Ovary (tissue), 9 donors: ENCODE measurements around the gene CDH23. TPM values are rescaled to one million over a fixed set of nuclear protein-coding genes. Genes with fewer than 3 reads are reported as not detected.
A peak's percentile ranks its signal among the peaks of the same experiment; 100 is the strongest.

Experiments used
- DNase-seq, 5 donors: peaks; one replicate each; pipeline ENCODE4 v3.0.0-alpha.2; 2019 to 2020
- H3K27ac ChIP-seq, 2 donors: fragments of 200-600 bp; one replicate each; pipeline versions ENCODE4 v1.5.1 to v1.8.0; 2019 to 2022
- H3K27me3 ChIP-seq: fragments of 200-600 bp; one replicate; pipeline ENCODE4 v1.8.0; 2022
- H3K36me3 ChIP-seq: fragments of 200-600 bp; sonication (generic); one replicate; pipeline ENCODE4 v1.5.1; 2019
- H3K4me1 ChIP-seq: one replicate; pipeline ENCODE4 v1.8.1; 2013; ENCODE audit warnings: mild to moderate bottlenecking, moderate library complexity; ENCODE audit not compliant: insufficient read depth
- H3K4me3 ChIP-seq: fragments of 200-600 bp; sonication (generic); one replicate; pipeline ENCODE4 v1.5.1; 2017
- H3K9me3 ChIP-seq, 2 donors: fragments of 200-600 bp in 1 of 2; sonication (generic) in 1 of 2; one replicate each; pipeline versions ENCODE4 v1.5.1 to v1.8.1; 2013 to 2019; ENCODE audit warnings: mild to moderate bottlenecking in 1 of 2, moderate library complexity in 1 of 2
- EP300 ChIP-seq: sonication (generic); formaldehyde crosslinking; IDR thresholded peaks from one replicate; pipeline ENCODE4 v1.6.1; 2017; ENCODE audit warnings: antibody characterized with exemption
- POLR2A ChIP-seq: fragments of 450-650 bp; IDR thresholded peaks from one replicate; pipeline ENCODE4 v1.6.1; 2017; ENCODE audit warnings: antibody characterized with exemption, mild to moderate bottlenecking, moderate library complexity
- WGBS, 3 donors: extraction: QIAGEN DNeasy Blood & Tissue Kit in 1 of 3; methylation state at CpG; one replicate each; pipeline versions ENCODE4 v1.1.5 to v1.1.7; 2013 to 2017; 5-methylcytosine and 5-hydroxymethylcytosine counted together
- intact Hi-C, 4 donors: fragments of 100-400 bp; cut with DNase I; formaldehyde crosslinking; loops; one replicate each; pipeline versions ENCODE4 v1.11.0 to v1.15.1; 2022 to 2023
- polyA plus RNA-seq, 2 donors: library from polyadenylated mRNA; stranded (reverse); fragments of 200-250 nt in 1 of 2; fragments of 350-450 nt in 1 of 2; fragmentation: Illumina TruSeq in 1 of 2; extraction: RNeasy Lipid Tissue Mini Kit (QIAGEN cat#74804) in 1 of 2; gene quantifications; one replicate each; pipeline ENCODE4 v1.2.3, GENCODE V29; 2013 to 2014
- total RNA-seq, 7 donors: library from RNA; depleted of rRNA in 2 of 7; stranded (reverse); fragments of >200 nt in 2 of 7; fragmentation: NEBNext Ultra II Directional in 3 of 7; extraction: Animal tissue kit (Norgen Biotek cat#: 25700) in 3 of 7; gene quantifications; one replicate each; pipeline versions ENCODE4 v1.1.0 to v1.2.4, GENCODE V29; 2016 to 2023
- TF ChIP-seq, protein P1 (sequence below), 3 donors: fragments of 450-650 bp in 2 of 3; fragments of 200-600 bp in 1 of 3; IDR thresholded peaks; one replicate each; pipeline versions ENCODE4 v1.5.1 to v1.8.0; 2016 to 2022; ENCODE audit warnings: antibody characterized with exemption in 3 of 3, mild to moderate bottlenecking in 1 of 3
- donor health status: DM: no; HTN: no; CAD: no; lungs with moderate emphysema.
- donor health status: DM: no; HTN: no; CAD: no.
- donor health status: Bipolar disorder and iron deficiency.
- donor health status: DM: yes; HTN: yes; CAD: no.
- donor health status: DM: no; HTN: no; CAD: no.
- donor health status: DM: yes; HTN: yes; CAD: no.

Gene CDH23
- total and polyA plus RNA-seq, 9 donors: 7.5 to 108 (median 39.1) TPM

DNA sequence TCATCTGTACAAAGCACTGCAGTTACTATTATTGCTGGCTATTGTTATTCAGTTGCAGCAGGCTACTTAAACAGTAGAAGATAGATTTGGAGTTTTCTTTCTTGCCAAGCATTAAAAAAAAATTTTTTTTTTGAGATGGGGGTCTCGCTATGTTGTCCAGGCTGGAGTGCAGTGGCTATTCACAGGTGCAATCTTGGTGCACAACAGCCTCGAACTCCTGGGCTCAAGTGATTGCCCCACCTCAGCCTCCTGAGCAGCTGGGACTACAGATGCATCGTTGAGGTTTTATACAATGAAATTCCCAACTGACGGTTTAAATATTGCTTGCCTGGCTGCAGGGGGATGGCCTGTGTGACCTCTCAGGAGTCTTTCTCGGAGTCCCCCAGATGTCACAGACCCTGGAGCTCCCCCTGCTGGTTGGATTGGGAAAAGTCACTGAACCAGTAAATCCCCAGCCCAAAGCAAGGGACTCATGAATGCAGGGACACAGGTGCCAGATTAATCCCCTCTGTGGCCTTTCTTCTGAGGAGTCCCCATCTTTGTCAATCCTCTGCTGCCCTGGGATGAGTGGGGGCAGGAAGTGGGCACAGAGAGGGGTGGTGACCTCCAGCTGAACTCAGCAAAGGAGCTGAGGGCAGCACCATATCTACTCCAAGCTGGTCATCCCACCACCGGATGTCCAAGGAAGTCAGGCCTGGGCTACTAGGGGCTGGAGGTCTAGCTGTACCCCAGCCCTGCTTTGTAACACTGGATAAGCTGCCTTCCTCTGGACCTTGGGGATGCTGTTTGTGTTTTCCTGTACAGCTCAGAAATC, 173.3 kb downstream of the CDH23 start:
- Histone ChIP-seq H3K9me3 (no peaks in the 10 kb centered on the region), H3K27me3 (no peaks in the 10 kb centered on the region), H3K36me3 (no peaks in the 10 kb centered on the region), H3K27ac (no peak overlapping the region), H3K4me1 (no peaks in the 10 kb centered on the region), H3K4me3 (no peak overlapping the region)
- intact Hi-C loops: loop anchor here (2.0 to 10.0 kb wide), 4 partner anchors 173 to 253 kb away; partner anchors contain the start of genes CDH23 (in 4 of the 4) and SLC29A3 (in 2 of the 4)
- peak; percentile 76 to 87 (median 80) for DNase-seq
- 44 to 49% (median 47%) methylated on average over 6 of the region's 6 CpGs for WGBS, 3 donors
- TF ChIP-seq, protein P1, sequence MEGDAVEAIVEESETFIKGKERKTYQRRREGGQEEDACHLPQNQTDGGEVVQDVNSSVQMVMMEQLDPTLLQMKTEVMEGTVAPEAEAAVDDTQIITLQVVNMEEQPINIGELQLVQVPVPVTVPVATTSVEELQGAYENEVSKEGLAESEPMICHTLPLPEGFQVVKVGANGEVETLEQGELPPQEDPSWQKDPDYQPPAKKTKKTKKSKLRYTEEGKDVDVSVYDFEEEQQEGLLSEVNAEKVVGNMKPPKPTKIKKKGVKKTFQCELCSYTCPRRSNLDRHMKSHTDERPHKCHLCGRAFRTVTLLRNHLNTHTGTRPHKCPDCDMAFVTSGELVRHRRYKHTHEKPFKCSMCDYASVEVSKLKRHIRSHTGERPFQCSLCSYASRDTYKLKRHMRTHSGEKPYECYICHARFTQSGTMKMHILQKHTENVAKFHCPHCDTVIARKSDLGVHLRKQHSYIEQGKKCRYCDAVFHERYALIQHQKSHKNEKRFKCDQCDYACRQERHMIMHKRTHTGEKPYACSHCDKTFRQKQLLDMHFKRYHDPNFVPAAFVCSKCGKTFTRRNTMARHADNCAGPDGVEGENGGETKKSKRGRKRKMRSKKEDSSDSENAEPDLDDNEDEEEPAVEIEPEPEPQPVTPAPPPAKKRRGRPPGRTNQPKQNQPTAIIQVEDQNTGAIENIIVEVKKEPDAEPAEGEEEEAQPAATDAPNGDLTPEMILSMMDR (IDR thresholded peaks at IDR 0.05): peak; percentile 85 to 95 (median 90)
- TF ChIP-seq EP300 (no peak), POLR2A (no peak)

DNA sequence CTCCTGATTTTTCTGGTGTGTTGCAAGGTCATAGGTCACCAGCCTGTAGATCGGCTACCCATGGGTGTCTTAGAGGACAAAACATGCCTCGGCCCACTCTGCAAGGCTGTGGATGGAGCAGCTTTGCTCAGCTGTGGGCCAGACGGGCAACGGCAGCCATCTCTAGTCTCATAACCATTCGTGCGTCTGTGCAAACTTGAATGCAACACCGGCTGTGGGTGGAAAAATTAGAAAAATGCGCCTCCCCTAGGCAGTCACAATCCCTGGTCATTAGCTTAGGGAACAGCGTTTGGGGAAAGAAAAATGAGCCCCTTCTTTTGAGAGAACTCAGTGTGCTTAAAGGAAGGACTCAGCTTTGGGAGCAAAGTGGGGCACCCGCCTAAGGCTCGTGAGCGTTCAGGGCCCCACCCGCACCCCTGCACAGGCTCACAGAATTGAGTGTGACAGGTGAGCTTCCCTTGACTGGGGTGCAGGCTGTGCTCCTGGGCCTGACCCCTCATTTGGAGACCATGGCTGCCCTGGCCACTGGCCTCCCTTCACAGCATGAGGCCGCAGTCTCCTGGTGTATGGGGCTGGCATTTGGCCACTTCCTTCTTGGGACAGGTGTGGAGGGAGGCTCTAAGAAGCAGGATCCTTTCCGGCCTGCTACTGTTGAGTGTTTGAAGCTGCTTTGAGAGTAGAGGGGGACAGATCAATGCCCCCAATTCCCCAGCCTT, 174.9 kb downstream of the CDH23 start:
- no peak for TF ChIP-seq POLR2A
- no peak for TF ChIP-seq EP300
- TF ChIP-seq, protein P1 (IDR thresholded peaks at IDR 0.05): no peak
- Histone ChIP-seq H3K4me1 (peaks cover 2% of the 10 kb centered on the region), H3K27me3 (no peaks in the 10 kb centered on the region), H3K9me3 (no peaks in the 10 kb centered on the region), H3K4me3 (no peak overlapping the region), H3K27ac (no peak overlapping the region), H3K36me3 (no peaks in the 10 kb centered on the region)
- intact Hi-C loops: loop anchor here in 3 of 4 donors (2.0 to 10.0 kb wide), 4 partner anchors 174 to 254 kb away; partner anchors contain the start of genes CDH23 (in 2 of the 3) and SLC29A3 (in 2 of the 3)
- 89 to 92% (median 91%) methylated on average over 15 of the region's 15 CpGs for WGBS, 3 donors
- no peak for DNase-seq

DNA sequence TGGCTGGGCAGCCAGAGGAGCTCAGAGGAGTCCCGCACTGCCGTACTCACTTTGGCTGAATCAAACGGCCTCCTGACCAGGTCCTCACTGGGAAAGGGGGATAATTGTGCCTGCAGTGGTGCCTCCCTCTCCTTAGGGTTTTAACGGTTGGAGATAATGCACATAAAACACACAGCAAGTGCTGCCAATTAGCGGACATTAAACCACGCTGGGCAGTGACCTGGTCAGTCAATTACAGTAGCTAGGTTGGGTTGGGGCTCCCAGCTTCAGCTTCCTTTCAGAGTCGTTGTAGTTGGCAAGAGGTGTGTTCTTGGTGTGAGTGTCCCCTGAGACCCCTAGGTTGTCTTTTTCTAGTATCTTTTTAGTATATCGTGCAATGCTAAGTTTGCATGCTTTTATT, 176.2 kb downstream of the CDH23 start:
- intact Hi-C loops: loop anchor here in 3 of 4 donors (5.0 to 10.0 kb wide), 3 partner anchors 176 to 256 kb away; partner anchors contain the start of genes SLC29A3 (in 2 of the 3) and CDH23 (in 1 of the 3)
- 77 to 79% (median 78%) methylated on average over 8 of the region's 8 CpGs for WGBS, 3 donors

More for the DNA sequence above, 176.2 kb downstream of the CDH23 start:
- H3K4me1 ChIP-seq: peaks cover 2% of the 10 kb centered on the region
- H3K27ac ChIP-seq: no peak overlapping the region
- no peaks in the 10 kb centered on the region for H3K9me3 ChIP-seq
- no peaks in the 10 kb centered on the region for H3K27me3 ChIP-seq
- H3K4me3 ChIP-seq: no peak overlapping the region
- no peaks in the 10 kb centered on the region for H3K36me3 ChIP-seq
- no peak for DNase-seq
- TF ChIP-seq EP300 (no peak), POLR2A (no peak)
- TF ChIP-seq, protein P1 (IDR thresholded peaks at IDR 0.05): no peak
